WTC11 (cell line): Measurements from ENCODE around the gene ELOB. TPM values are rescaled to one million over a fixed set of nuclear protein-coding genes. Genes with fewer than 3 reads are reported as not detected.
A peak's percentile ranks its signal among the peaks of the same experiment; 100 is the strongest.

Source experiments
- ATAC-seq: fragments of 200-7000 bp; cut with Tn5 transposase; 2 replicates; pipeline ENCODE4 v1.10.0; 2021; ENCODE audit warnings: mild to moderate bottlenecking, moderate library complexity
- CTCF ChIA-PET: fragments of 300-600 bp; sonication (Branson Sonifier 250); formaldehyde crosslinking; loops from one replicate; lab custom pipeline; 2021; ENCODE audit warnings: antibody characterized with exemption; lab: Charles Lee
- POLR2A ChIA-PET: fragments of 350-600 bp; sonication (Branson Sonifier 250); formaldehyde crosslinking; loops from one replicate; lab custom pipeline; 2021; ENCODE audit warnings: antibody characterized with exemption; lab: Charles Lee
- DNase-seq: peaks from one replicate; pipeline ENCODE4 v3.0.0; 2021; ENCODE audit warnings: low spot score
- H3K27ac Mint-ChIP-seq: 2 replicates; pipeline ENCODE4 v1.8.0; 2021; ENCODE audit warnings: mixed read lengths
- H3K27me3 Mint-ChIP-seq: 2 replicates; pipeline ENCODE4 v1.8.0; 2021; ENCODE audit warnings: low read depth, mild to moderate bottlenecking, moderate library complexity, mixed read lengths
- H3K36me3 Mint-ChIP-seq: 2 replicates; pipeline ENCODE4 v1.8.0; 2021; ENCODE audit warnings: mixed read lengths
- H3K4me1 Mint-ChIP-seq: 2 replicates; pipeline ENCODE4 v1.8.0; 2022; ENCODE audit warnings: mixed read lengths
- H3K4me3 Mint-ChIP-seq: 2 replicates; pipeline ENCODE4 v1.8.0; 2021; ENCODE audit warnings: mild to moderate bottlenecking, moderate library complexity, mixed read lengths
- H3K9me3 Mint-ChIP-seq: 2 replicates; pipeline ENCODE4 v1.8.0; 2021; ENCODE audit warnings: mixed read lengths
- AR ChIP-seq: fragments of 250-450 bp; sonication (Bioruptor Pico); IDR thresholded peaks from 2 replicates; pipeline ENCODE4 v1.9.0; 2021; ENCODE audit warnings: mild to moderate bottlenecking
- ATF1 ChIP-seq: sonication (generic); formaldehyde crosslinking; IDR thresholded peaks from 2 replicates; pipeline ENCODE4 v1.8.1; 2023; ENCODE audit warnings: mild to moderate bottlenecking, moderate library complexity, missing genetic modification reagents
- ELF4 ChIP-seq: sonication (generic); formaldehyde crosslinking; IDR thresholded peaks from 2 replicates; pipeline ENCODE4 v1.8.1; 2022; ENCODE audit warnings: low read depth, mild to moderate bottlenecking, moderate library complexity, missing genetic modification reagents
- EMX1 ChIP-seq: fragments of 250-450 bp; sonication (Bioruptor Pico); IDR thresholded peaks from 2 replicates; pipeline ENCODE4 v1.8.0; 2021; ENCODE audit warnings: mild to moderate bottlenecking
- HMGA2 ChIP-seq: fragments of 250-450 bp; sonication (Bioruptor Pico); IDR thresholded peaks from 2 replicates; pipeline ENCODE4 v1.4.0; 2021; ENCODE audit warnings: mild to moderate bottlenecking, moderate library complexity
- JAZF1 ChIP-seq: fragments of 250-450 bp; sonication (Bioruptor Pico); IDR thresholded peaks from 2 replicates; pipeline ENCODE4 v1.9.0; 2021; ENCODE audit warnings: moderate library complexity, mild to moderate bottlenecking, inconsistent platforms
- OVOL2 ChIP-seq: fragments of 250-450 bp; sonication (Bioruptor Pico); IDR thresholded peaks from 2 replicates; pipeline ENCODE4 v1.9.0; 2021; ENCODE audit warnings: mild to moderate bottlenecking, borderline replicate concordance
- RORB ChIP-seq: fragments of 250-450 bp; sonication (Bioruptor Pico); IDR thresholded peaks from 2 replicates; pipeline ENCODE4 v1.9.0; 2021; ENCODE audit warnings: mild to moderate bottlenecking
- SOX15 ChIP-seq: fragments of 250-450 bp; sonication (Bioruptor Pico); IDR thresholded peaks from 2 replicates; pipeline ENCODE4 v1.9.0; 2021; ENCODE audit warnings: mild to moderate bottlenecking
- SP1 ChIP-seq: sonication (generic); formaldehyde crosslinking; conservative IDR thresholded peaks from 2 replicates; pipeline ENCODE4 v1.8.1; 2022; ENCODE audit warnings: missing genetic modification reagents
- TEAD1 ChIP-seq: sonication (generic); formaldehyde crosslinking; IDR thresholded peaks from 2 replicates; pipeline ENCODE4 v1.8.0; 2022; ENCODE audit warnings: mild to moderate bottlenecking, missing genetic modification reagents
- USF2 ChIP-seq: sonication (generic); formaldehyde crosslinking; IDR thresholded peaks from 2 replicates; pipeline ENCODE4 v1.8.1; 2023; ENCODE audit warnings: mild to moderate bottlenecking, missing genetic modification reagents, moderate library complexity
- ZBTB21 ChIP-seq: sonication (generic); formaldehyde crosslinking; IDR thresholded peaks from 2 replicates; pipeline ENCODE4 v1.8.1; 2023; ENCODE audit warnings: mild to moderate bottlenecking, missing genetic modification reagents, borderline replicate concordance
- ZMAT4 ChIP-seq: fragments of 250-450 bp; sonication (Bioruptor Pico); IDR thresholded peaks from 2 replicates; pipeline ENCODE4 v1.9.0; 2021; ENCODE audit warnings: mild to moderate bottlenecking
- ZNF219 ChIP-seq: sonication (generic); formaldehyde crosslinking; IDR thresholded peaks from 2 replicates; pipeline ENCODE4 v1.8.0; 2023; ENCODE audit warnings: missing genetic modification reagents, mild to moderate bottlenecking, borderline replicate concordance
- ZNF263 ChIP-seq: sonication (generic); formaldehyde crosslinking; IDR thresholded peaks from 2 replicates; pipeline ENCODE4 v1.8.1; 2022; ENCODE audit warnings: low read depth, mild to moderate bottlenecking, moderate library complexity, missing genetic modification reagents
- ZNF281 ChIP-seq: sonication (generic); formaldehyde crosslinking; IDR thresholded peaks from 2 replicates; pipeline ENCODE4 v1.8.0; 2023; ENCODE audit warnings: mild to moderate bottlenecking, missing genetic modification reagents
- ZNF317 ChIP-seq: sonication (generic); formaldehyde crosslinking; IDR thresholded peaks from 2 replicates; pipeline ENCODE4 v1.8.1; 2023; ENCODE audit warnings: low read depth, mild to moderate bottlenecking, moderate library complexity, missing genetic modification reagents, borderline replicate concordance
- total RNA-seq: library from RNA; stranded (reverse); gene quantifications from 3 replicates; pipeline ENCODE4 v1.2.3, GENCODE V29; 2021

The ELOB gene
- total RNA-seq, 1 experiment from 2014 or later = 252 TPM

GRCh38 chr16:2761472-2761871 is 15.6 kb downstream of the ELOB start:
- Mint-ChIP-seq H3K4me3 (no peak overlapping the region), H3K4me1 (no peaks in the 10 kb centered on the region), H3K9me3 (peaks cover 71% of the 10 kb centered on the region), H3K27ac (no peak overlapping the region), H3K36me3 (peaks cover 100% of the 10 kb centered on the region)
- DNase-seq = no peak
- ChIA-PET CTCF (no interaction called here), POLR2A (no interaction called here)
- ATAC-seq = no peak
- TF ChIP-seq HMGA2 (CRISPR knock-in tag) (no peak), ZMAT4 (CRISPR knock-in tag) (no peak), SP1 (CRISPR knock-in tag) (no peak), ZNF263 (no peak), ATF1 (CRISPR knock-in tag) (no peak), OVOL2 (CRISPR knock-in tag) (no peak)
- TF ChIP-seq, all 79 proteins: peak for 0
- no peaks in the 10 kb centered on the region for H3K27me3 Mint-ChIP-seq

GRCh38 chr16:2757344-2757743 is 19.7 kb downstream of the ELOB start:
- H3K27ac Mint-ChIP-seq = peak overlapping the region; percentile 18; the same call in 1 of the 2 replicates
- H3K4me3 Mint-ChIP-seq = no peak overlapping the region
- peaks cover 25% of the 10 kb centered on the region for H3K4me1 Mint-ChIP-seq
- H3K36me3 Mint-ChIP-seq = peaks cover 86% of the 10 kb centered on the region
- CTCF ChIA-PET = no interaction called here
- POLR2A ChIA-PET = no interaction called here
- no peaks in the 10 kb centered on the region for H3K27me3 Mint-ChIP-seq
- ATAC-seq (no peak), DNase-seq (no peak)
- no peak for TF ChIP-seq EMX1 (CRISPR knock-in tag)
- TF ChIP-seq TEAD1 (CRISPR knock-in tag) = no peak
- TF ChIP-seq ZNF281 (CRISPR knock-in tag) = no peak
- no peak for TF ChIP-seq JAZF1
- no peak for TF ChIP-seq USF2
- TF ChIP-seq AR (CRISPR knock-in tag) = no peak
- TF ChIP-seq ZNF219 (CRISPR knock-in tag) = no peak
- TF ChIP-seq ZBTB21 (CRISPR knock-in tag) = no peak
- no peak for TF ChIP-seq ZNF317 (CRISPR knock-in tag)
- TF ChIP-seq RORB (CRISPR knock-in tag) = no peak
- TF ChIP-seq SOX15 (CRISPR knock-in tag) = no peak
- TF ChIP-seq ELF4 (CRISPR knock-in tag) = no peak
- H3K9me3 Mint-ChIP-seq = peaks cover 32% of the 10 kb centered on the region
